ENCODE results near the gene TAL2. TPM values are rescaled to one million over a fixed set of nuclear protein-coding genes. Genes with fewer than 3 reads are reported as not detected.
A peak's percentile ranks its signal among the peaks of the same experiment; 100 is the strongest.

TAL2 gene
- total and polyA plus RNA-seq, 7 donors = 0.57 to 7.7 (median 0.88) TPM; not detected in 1

DNA sequence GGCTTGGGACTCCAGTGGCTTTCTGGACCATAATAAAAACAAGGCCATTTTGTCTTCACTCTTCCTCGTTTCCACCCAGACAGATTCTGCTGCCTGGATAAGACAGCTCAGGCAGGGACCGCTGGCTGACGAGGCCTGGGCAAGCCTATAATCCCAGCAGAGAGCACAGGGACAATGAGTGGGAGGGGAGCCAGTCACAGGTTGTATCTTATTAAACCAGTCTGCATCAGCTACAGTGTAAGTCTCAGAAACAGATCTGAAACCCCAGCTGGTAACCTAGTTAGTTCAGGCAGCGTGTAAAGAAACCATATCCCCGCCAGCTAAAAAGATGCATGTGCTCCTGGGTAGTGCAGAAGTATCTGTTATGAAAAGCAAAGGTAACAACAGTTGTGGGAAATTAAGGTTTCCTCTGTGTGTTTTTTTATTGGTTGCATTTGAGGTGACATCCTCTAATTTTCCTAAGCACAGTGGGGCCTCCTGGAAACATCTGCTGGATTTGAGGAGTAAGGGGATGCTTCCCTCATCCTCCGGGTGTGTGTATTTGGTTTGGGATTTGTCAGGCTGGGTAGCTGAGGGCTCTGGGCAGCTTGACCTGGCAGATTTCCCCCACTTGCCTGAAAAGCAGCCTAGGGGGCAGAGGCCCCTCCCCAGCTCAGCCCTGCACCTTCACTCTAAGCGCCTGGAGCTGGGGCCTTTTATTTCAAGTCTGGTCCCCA lies 15.2 kb upstream of the TAL2 start:
- no peak for DNase-seq
- no peaks in the 10 kb centered on the region for H3K4me1 ChIP-seq
- H3K4me3 ChIP-seq = no peak overlapping the region
- intact Hi-C loops (cut with DNase I) = no loop called here
- H3K27me3 ChIP-seq (ENCODE audit: insufficient read depth in 3 of 3, low read length in 2 of 3) = no peaks in the 10 kb centered on the region
- H3K27ac ChIP-seq = no peak overlapping the region
- peaks cover 6% of the 10 kb centered on the region for H3K9me3 ChIP-seq
- ATAC-seq = no peak
- 85 to 88% (median 88%) methylated on average over 7 of the region's 7 CpGs for WGBS, 3 donors
- TF ChIP-seq CTCF (IDR thresholded peaks at IDR 0.05) = no peak
- H3K36me3 ChIP-seq (ENCODE audit: insufficient read depth in 1 of 2, low read depth in 1 of 2) = no peaks in the 10 kb centered on the region

- Histone ChIP-seq H3K4me1 (no peaks in the 10 kb centered on the region), H3K36me3 (ENCODE audit: insufficient read depth in 1 of 2, low read depth in 1 of 2) (no peaks in the 10 kb centered on the region), H3K27me3 (ENCODE audit: insufficient read depth in 3 of 3, low read length in 2 of 3) (no peaks in the 10 kb centered on the region), H3K4me3 (no peak overlapping the region), H3K9me3 (no peaks in the 10 kb centered on the region), H3K27ac (no peak overlapping the region)
- no peak for DNase-seq
- no peak for ATAC-seq
- intact Hi-C loops (cut with DNase I) = no loop called here
- WGBS, 3 donors = 86 to 89% (median 87%) methylated on average over 12 of the region's 12 CpGs
- no peak for TF ChIP-seq CTCF (IDR thresholded peaks at IDR 0.05)
Measured at GRCh38 chr9:105647595-105648349, 14.5 kb upstream of the TAL2 start.

DNA sequence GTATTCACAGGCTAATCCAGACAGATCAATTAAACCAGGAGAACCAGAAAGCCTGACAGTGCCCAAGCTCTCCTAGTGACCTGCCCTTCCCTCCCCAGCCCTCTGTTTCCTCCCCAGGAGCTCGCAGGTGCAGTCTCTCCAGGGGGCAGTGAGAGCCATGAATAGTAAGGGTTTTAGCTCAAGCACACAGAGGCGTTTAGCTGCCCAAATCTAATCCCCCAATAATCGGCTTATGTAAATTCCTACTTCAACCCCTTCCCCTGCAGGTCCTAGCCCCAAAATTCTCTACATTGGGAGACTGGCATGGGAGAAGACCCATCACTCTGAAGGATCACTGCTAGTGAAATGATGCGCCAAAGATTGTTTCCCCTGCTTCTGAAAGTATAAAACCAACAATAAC lies 10.5 kb upstream of the TAL2 start:
- Histone ChIP-seq H3K27me3 (ENCODE audit: insufficient read depth in 3 of 3, low read length in 2 of 3) (no peaks in the 10 kb centered on the region), H3K4me3 (no peak overlapping the region), H3K27ac (no peak overlapping the region), H3K36me3 (ENCODE audit: insufficient read depth in 1 of 2, low read depth in 1 of 2) (no peaks in the 10 kb centered on the region), H3K4me1 (peaks cover 8% of the 10 kb centered on the region), H3K9me3 (no peaks in the 10 kb centered on the region)
- ATAC-seq (no peak), DNase-seq (no peak)
- intact Hi-C loops (cut with DNase I) = no loop called here
- TF ChIP-seq CTCF (IDR thresholded peaks at IDR 0.05) = no peak
- WGBS, 3 donors = 67 to 71% (median 70%) methylated on average over 4 of the region's 4 CpGs

GRCh38 chr9:105656131-105656921 lies 5.9 kb upstream of the TAL2 start:
- TF ChIP-seq CTCF (IDR thresholded peaks at IDR 0.05) = peak; percentile 55
- intact Hi-C loops (cut with DNase I) = loop anchor here (5.0 kb wide), 1 partner anchor 61 kb away; no protein-coding TSS in a partner anchor
- WGBS, 3 donors = 0 to 1% (median 1%) methylated on average over 69 to 75 of the region's 75 CpGs
- DNase-seq (peak; percentile 36 to 80), ATAC-seq (peak; percentile 90 to 98 (median 96))
- Histone ChIP-seq H3K36me3 (ENCODE audit: insufficient read depth in 1 of 2, low read depth in 1 of 2) (no peaks in the 10 kb centered on the region), H3K4me3 (peak overlapping the region; percentile 92), H3K27ac (peak overlapping the region; percentile 76), H3K27me3 (ENCODE audit: insufficient read depth in 3 of 3, low read length in 2 of 3) (no peaks in the 10 kb centered on the region), H3K9me3 (no peaks in the 10 kb centered on the region), H3K4me1 (peaks cover 21% of the 10 kb centered on the region)
